NCI-H187 (cell line): ENCODE data around the gene ZNF75A.
"Not testable (repeated sequence)": the region's sequence is repeated elsewhere in the genome, so short reads cannot be mapped to it uniquely, and the experiment has no call there.

Source experiments
- DNase-seq, 2 experiments: peaks; one replicate each; lab custom pipeline; 2025; lab: John Stamatoyannopoulos, UW

Gene ZNF75A

GRCh38 chr16:3305109-3306068 is at the start of gene ZNF75A, which contains the start of gene TIGD7:
Gene ZNF75A, plus strand, starts transcription at chr16:3305497. Its CDS starts 2,932 bp downstream, at chr16:3308429.
Gene TIGD7, minus strand, starts transcription at chr16:3305430. Its CDS starts 4,816 bp downstream, at chr16:3300614.
- DNase-seq: peak; percentile 47 to 58

DNA sequence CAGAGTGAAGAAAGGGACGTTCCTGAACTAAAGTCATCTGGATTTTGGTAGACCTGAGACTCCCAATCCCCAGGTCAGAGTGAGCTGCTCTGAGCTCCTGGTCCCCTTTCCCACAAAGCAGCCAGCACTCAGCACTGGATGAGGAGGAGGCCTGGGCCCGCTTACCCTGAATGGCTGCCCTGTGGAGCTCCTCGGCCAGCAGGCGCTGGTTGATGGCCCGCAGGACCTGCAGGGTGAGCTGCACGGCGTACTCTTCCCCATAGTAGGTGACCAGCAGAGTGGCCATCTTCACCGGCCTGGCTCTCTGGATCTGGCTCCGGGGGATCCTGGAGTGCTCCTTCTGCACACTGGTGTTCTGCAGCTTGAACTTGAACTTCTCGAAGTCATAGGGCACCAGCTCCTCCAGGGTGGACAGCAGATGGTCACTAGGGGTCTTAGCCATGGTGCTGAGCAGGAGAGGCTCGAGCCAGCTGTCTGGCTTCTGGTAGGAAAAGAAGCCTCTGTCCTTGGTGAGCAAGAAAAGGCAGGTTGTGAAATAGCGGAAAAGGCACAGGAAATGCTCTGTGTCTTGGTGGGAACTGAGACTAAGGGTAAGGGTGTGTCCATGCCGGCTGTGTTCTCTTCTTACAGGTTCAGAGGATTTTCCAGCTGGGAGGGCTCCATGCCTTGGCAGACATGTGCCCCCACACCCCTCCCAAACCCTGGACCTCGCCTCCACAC is 49.0 kb upstream of the ZNF75A start, which contains the start of gene MEFV:
MEFV (minus strand) TSS at position 488 of the 720 bp plus-strand sequence; CDS start at position 442, 46 bp downstream.
- no peak for DNase-seq

GRCh38 chr16:3256866-3257465 is 48.3 kb upstream of the ZNF75A start:
- no peak for DNase-seq

DNA sequence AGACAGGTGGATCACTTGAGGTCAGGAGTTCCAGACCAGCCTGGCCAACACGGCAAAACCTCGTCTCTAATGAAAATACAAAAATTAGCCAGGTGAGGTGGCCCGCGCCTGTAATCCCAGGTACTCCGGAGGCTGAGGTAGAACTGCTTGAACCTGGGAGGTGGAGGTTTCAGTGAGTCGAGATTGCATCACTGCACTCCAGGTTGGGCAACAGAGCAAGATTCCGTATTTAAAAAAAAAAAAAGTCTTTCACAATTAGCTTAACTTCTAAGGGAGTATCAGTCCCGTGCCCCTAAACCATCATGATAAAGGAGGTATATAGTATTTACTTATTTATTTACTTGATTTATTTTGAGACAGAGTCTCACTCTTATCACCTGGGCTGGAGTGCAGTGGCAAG is 45.5 kb upstream of the ZNF75A start:
- DNase-seq: no peak

- no peak for DNase-seq
Measured at GRCh38 chr16:3262517-3262916, 42.8 kb upstream of the ZNF75A start.

DNA sequence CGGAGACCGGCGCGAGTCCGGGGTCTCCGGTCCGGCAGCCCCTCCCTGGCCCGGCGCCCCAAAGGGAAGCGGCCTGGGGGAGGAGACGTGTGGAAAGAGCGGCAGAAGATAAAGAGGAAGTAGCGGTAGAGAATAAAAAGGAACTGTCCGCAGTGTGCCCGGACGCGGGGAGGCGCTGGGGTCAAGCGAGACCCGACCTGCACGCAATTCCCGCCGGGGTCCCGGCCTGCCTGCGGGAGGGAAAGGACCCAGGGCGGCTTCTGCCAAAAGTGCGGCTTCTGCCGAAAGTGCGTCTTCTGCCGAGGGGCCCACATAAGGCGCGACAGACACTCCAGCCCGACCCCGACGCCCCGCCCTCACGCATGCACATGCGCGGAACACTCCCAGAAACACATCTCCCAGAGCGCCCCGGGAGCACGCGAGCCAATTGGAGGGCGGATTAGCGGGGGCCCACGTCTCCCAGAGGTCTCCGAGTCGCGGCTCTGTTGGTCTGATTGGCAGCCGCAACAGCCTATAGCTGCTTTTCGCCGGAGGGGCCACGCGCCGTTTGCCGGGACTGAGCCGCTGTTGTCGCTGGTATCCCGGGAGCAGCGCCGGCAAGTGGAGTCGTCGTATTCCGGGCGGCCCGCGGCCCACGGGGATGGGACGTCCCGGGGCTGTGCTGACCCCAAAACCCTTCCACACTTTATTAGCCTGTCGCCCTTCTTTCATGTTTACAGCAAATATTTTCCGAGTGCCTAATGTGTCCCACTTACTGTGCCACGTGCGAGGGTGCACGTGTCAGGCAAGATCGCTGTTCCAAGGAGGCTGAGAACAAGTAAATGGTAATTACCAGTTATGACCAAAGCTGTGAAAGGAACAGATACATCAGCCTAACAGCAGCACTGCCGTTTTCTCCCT is 40.9 kb upstream of the ZNF75A start:
- DNase-seq: peak; percentile 93 to 98

GRCh38 chr16:3266873-3267537 is 38.3 kb upstream of the ZNF75A start:
- peak; percentile 16 to 19 for DNase-seq

- DNase-seq: no peak
Measured at GRCh38 chr16:3268294-3268693, 37.0 kb upstream of the ZNF75A start.

DNA sequence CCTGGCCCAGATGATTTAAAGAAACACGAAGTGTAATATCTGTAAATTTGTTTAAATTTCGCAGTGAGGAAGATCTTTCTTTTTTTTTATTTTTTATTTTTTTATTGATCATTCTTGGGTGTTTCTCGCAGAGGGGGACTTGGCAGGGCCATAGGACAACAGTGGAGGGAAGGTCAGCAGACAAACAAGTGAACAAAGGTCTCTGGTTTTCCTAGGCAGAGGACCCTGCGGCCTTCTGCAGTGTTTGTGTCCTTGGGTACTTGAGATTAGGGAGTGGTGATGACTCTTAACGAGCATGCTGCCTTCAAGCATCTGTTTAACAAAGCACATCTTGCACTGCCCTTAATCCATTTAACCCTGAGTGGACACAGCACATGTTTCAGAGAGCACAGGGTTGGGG is 34.6 kb upstream of the ZNF75A start:
- not testable (repeated sequence) for DNase-seq

DNA sequence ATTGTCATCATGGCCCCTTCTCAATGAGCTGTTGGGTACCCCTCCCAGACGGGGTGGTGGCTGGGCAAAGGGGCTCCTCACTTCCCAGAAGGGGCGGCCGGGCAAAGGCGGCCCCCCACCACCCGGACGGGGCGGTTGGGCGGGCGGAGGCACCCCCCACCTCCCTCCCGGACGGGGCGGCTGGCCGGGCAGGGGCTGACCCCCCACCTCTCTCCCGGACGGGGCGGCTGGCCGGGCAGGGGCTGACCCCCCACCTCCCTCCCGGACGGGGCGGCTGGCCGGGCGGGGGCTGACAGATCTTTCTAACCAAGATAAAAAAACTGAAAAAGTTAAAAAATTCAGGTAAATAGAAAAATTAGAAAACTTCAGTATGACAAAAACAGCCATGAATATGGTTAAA is 34.0 kb upstream of the ZNF75A start:
- DNase-seq: not testable (repeated sequence)

DNA sequence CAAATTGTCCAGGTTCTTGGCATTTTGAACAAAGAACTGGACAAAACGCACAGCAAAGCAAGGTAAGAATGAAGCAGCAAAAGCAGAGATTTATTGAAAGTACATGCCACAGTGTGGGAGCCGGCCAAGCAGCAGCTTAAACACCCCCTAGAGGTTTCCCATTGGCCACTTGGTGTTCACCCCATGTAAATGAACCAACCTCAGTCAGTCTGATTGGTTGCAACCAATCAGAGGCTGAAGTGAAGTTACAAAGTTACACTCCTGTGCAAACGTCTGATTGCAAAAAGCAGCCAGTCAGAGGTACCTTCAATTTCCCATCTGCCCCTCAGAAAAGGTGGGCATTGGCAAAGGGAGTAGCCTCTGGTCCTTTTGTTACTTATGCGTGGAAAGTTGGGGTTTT is 30.8 kb upstream of the ZNF75A start:
- no peak for DNase-seq

DNA sequence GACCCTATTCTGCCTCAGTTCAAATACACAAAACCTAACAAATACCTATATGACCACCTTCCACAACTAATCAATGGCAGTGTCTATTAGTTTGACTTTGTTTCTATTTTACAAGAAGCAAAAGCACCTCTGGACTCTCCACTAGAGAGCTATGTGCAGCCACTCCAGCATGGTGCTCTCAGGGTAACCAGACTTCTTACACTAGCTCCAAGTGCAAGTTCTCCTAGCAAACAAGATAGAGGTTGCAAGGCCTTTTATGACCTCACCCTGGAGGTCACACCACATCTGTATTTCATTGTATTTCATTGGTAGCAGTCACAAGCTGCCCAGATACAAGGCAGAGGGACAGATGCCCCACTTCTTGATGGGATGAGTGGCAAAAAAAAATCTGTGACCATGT is 30.4 kb upstream of the ZNF75A start:
- no peak for DNase-seq

DNA sequence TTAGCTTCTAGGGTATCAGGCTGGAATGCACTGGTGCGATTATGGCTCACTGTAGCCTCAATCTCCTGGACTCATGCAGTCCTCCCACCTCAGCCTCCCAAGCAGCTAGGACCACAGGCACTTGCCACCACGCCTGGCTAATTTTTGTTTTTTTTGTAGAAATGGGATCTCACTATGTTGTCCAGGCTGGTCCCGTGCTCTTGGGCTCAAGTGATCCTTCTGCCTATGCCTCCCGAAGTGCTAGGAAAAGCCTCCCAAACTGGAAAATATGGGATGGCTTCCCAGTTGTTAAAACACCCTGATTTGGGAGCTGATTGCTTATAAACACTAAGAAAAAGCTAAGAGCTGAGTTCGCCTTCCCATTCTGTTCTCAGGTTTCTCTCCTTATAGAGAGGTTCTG is 28.6 kb upstream of the ZNF75A start:
- DNase-seq: no peak

GRCh38 chr16:3281222-3281820 is 24.0 kb upstream of the ZNF75A start:
- DNase-seq: no peak

DNA sequence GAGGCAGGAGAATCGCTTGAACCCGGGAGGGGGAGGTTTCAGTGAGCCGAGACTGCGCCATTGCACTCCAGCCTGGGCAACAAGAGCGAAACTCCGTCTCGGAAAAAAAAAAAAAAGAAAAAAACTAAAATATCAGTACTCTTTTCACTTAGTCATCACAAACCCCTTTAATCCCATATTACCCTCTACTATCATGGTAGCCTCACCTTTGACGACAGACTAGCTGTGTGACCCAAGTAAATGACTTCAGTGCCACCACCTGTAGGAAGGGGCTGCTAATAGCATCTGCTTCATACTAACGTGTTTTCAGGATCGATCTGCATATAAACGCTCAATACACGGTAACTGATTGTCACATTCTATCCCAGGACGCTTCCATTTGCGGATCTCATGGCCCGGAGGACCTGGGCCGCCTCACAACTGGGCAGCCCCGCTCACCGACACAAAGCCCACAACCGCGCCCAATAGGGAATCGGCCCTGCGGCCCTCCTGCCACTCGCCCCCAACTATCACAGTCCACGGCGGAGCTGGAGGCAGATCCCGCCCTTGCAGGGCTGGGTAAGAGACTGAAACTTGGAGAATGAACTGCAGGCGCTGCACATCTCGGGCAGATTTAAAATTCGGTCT is 23.1 kb upstream of the ZNF75A start:
- peak in 1 of 2 experiments; percentile 90 for DNase-seq

DNA sequence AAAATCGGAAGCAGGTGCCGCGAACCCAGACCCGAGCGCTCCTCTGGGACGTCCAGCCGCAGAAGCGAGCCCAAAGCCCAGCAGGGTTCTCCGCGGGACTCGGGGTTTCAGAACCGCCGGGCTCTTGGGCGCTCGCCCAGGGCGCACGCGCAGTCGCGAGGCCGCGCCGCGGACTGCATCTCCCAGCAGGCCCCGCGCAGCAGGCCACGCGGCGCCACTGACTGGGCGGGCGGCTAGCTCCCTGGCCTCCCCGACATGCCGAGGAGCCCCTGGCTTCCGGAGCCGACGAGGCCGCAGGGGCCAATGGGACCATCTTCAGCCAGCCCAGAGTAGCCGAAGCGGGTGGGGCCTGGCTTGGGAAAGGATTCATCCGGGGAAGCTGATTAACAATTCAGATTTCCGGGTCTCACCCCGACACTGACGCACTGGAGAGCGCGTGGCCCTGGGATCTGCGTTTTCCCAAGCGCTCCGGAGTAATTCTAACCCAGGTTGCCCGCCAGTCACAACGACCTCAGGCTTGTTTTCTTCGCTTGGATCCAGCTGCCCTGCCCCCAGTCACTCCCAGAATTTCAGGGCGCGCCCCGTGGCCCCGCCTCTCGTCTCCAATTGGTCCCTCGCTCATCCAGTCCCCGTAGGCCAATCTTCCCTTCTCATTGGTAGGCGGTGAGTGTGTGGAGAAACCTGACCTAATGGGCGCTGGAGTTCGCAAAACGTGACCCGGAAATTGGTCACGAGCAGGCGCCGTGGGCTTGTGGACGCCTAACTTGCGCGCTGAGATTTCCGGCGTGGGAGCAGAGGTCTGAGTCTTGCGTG is 22.4 kb upstream of the ZNF75A start, which contains the start of gene ZNF263:
ZNF263 (plus strand) TSS at position 762 of the 813 bp plus-strand sequence. CDS start 328 bp downstream, outside the sequence.
- DNase-seq: peak; percentile 97 to 98

GRCh38 chr16:3283543-3284447 is 21.5 kb upstream of the ZNF75A start:
- DNase-seq: no peak

DNA sequence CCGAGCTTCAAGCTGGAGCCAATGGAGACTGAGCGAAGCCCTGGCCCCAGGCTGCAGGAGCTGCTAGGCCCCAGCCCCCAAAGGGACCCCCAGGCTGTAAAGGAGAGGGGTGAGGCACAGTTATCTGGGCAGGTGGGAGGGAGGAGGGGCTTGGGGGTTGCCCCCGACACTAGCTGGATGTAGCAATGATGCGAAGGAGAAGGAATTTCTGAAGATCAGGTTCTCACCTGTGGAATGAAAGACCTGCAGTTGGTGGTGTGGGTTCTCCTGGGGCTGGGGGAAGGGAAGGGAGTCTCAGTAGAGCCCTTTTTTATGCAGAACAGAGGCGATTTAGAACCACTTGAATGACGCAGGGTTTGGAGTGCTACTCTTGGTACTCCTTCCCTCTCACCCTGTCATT is 20.2 kb upstream of the ZNF75A start:
- no peak for DNase-seq
